Astrocyte (in vitro differentiated cells and primary cell): ENCODE measurements around the gene ERBIN. TPM values are rescaled to one million over a fixed set of nuclear protein-coding genes. Genes with fewer than 3 reads are reported as not detected.
"Not testable (repeated sequence)": the region's sequence is repeated elsewhere in the genome, so short reads cannot be mapped to it uniquely, and the experiment has no call there.

ENCODE experiments used
- DNase-seq: peaks from one replicate; pipeline ENCODE4 v3.0.0-alpha.2; 2010; ENCODE audit warnings: low read depth
- FAIRE-seq: peaks from 2 replicates; lab custom pipeline; 2011; peaks lifted over from hg19 to GRCh38; lab: Jason Lieb, UNC
- H2AFZ ChIP-seq: 2 replicates; pipeline ENCODE4 v1.6.0; 2012; ENCODE audit warnings: low read depth, low read length, inconsistent platforms
- H3K27ac ChIP-seq: 2 replicates; pipeline ENCODE4 v1.5.1; 2011; ENCODE audit warnings: low read depth, low read length, inconsistent platforms
- H3K27me3 ChIP-seq: 2 replicates; pipeline ENCODE4 v1.6.0; 2011; ENCODE audit warnings: low read length, inconsistent platforms; ENCODE audit not compliant: insufficient read depth
- H3K36me3 ChIP-seq: 2 replicates; pipeline ENCODE4 v1.5.1; 2011; ENCODE audit warnings: low read length, inconsistent platforms; ENCODE audit not compliant: insufficient read depth
- H3K4me1 ChIP-seq: 2 replicates; pipeline ENCODE4 v1.5.1; 2011; ENCODE audit warnings: low read length, inconsistent platforms; ENCODE audit not compliant: insufficient read depth
- H3K4me2 ChIP-seq: 2 replicates; pipeline ENCODE4 v1.6.0; 2012; ENCODE audit warnings: low read length, inconsistent platforms
- H3K4me3 ChIP-seq: 2 replicates; pipeline ENCODE4 v1.5.1; 2011; ENCODE audit warnings: low read depth, mild to moderate bottlenecking, low read length, inconsistent platforms; ENCODE audit not compliant: insufficient read depth
- H3K79me2 ChIP-seq: 2 replicates; pipeline ENCODE4 v1.6.0; 2012; ENCODE audit warnings: mild to moderate bottlenecking, low read length, inconsistent platforms; ENCODE audit not compliant: insufficient read depth
- H3K9ac ChIP-seq: 2 replicates; pipeline ENCODE4 v1.6.0; 2012; ENCODE audit warnings: mild to moderate bottlenecking, low read length, inconsistent platforms
- H3K9me3 ChIP-seq: 2 replicates; pipeline ENCODE4 v1.5.1; 2012; ENCODE audit warnings: low read depth, mild to moderate bottlenecking, low read length, inconsistent platforms; ENCODE audit not compliant: insufficient read depth
- H4K20me1 ChIP-seq: 2 replicates; pipeline ENCODE4 v1.6.0; 2012; ENCODE audit warnings: low read length, inconsistent platforms; ENCODE audit not compliant: insufficient read depth
- H3K27ac Mint-ChIP-seq: one replicate; pipeline ENCODE4 v1.8.0; 2021; ENCODE audit warnings: mild to moderate bottlenecking, mixed read lengths; ENCODE audit not compliant: unreplicated experiment
- H3K27me3 Mint-ChIP-seq: one replicate; pipeline ENCODE4 v1.8.0; 2021; ENCODE audit warnings: low read depth, mixed read lengths; ENCODE audit not compliant: unreplicated experiment
- H3K36me3 Mint-ChIP-seq: one replicate; pipeline ENCODE4 v1.8.0; 2021; ENCODE audit warnings: low read depth, mixed read lengths; ENCODE audit not compliant: unreplicated experiment
- H3K4me1 Mint-ChIP-seq: one replicate; pipeline ENCODE4 v1.8.0; 2021; ENCODE audit warnings: low read depth, mixed read lengths; ENCODE audit not compliant: unreplicated experiment
- H3K4me3 Mint-ChIP-seq: one replicate; pipeline ENCODE4 v1.8.0; 2021; ENCODE audit warnings: mild to moderate bottlenecking, moderate library complexity, mixed read lengths; ENCODE audit not compliant: unreplicated experiment
- H3K9me3 Mint-ChIP-seq: one replicate; pipeline ENCODE4 v1.8.0; 2021; ENCODE audit warnings: mild to moderate bottlenecking, mixed read lengths; ENCODE audit not compliant: unreplicated experiment
- EZH2 ChIP-seq: IDR thresholded peaks from 2 replicates; pipeline ENCODE4 v1.6.1; 2012; ENCODE audit warnings: mild to moderate bottlenecking, low read length, inconsistent platforms; ENCODE audit not compliant: insufficient read depth
- total RNA-seq: library from RNA; stranded (reverse); gene quantifications from 2 replicates; pipeline ENCODE4 v1.2.1, GENCODE V29; 2021
- TF ChIP-seq, protein P1 (sequence below): IDR thresholded peaks from 2 replicates; pipeline ENCODE4 v1.5.1; 2011; ENCODE audit warnings: low read depth, mild to moderate bottlenecking, inconsistent platforms, low read length, moderate library complexity; ENCODE audit not compliant: insufficient read depth

ERBIN gene
- total RNA-seq, 1 donor from 2014 or later: 83.4 TPM

DNA sequence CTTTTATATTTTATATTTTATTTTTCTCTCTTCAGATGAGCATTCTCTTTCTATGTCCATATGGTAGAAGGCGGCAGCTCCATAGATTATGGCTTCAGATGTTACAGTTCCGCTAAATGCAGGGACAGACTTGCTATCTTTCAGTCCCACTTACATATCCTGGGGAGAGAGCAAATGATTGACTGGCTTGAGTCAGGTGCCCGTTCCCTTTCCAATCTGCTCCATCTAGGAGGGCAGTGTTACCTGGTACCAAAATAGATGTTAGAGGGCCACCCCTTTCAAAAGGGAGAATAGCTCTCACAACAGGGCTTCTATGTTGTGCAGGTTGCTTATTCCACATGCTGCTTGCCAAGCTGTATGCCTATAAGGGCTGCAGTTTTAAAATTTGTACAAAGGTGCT lies 45.3 kb downstream of the ERBIN start:
- Histone ChIP-seq H3K27ac (no peak overlapping the region), H3K4me1 (peaks cover 6% of the 10 kb centered on the region), H3K79me2 (peaks cover 98% of the 10 kb centered on the region), H3K4me2 (no peak overlapping the region), H3K27me3 (no peaks in the 10 kb centered on the region), H3K9ac (no peak overlapping the region), H3K9me3 (no peaks in the 10 kb centered on the region), H2AFZ (no peak overlapping the region), H3K4me3 (no peak overlapping the region), H3K36me3 (no peaks in the 10 kb centered on the region), H4K20me1 (peaks cover 88% of the 10 kb centered on the region)
- H3K27me3 Mint-ChIP-seq: no peaks in the 10 kb centered on the region
- peaks cover 19% of the 10 kb centered on the region for H3K4me1 Mint-ChIP-seq
- TF ChIP-seq, protein P1, sequence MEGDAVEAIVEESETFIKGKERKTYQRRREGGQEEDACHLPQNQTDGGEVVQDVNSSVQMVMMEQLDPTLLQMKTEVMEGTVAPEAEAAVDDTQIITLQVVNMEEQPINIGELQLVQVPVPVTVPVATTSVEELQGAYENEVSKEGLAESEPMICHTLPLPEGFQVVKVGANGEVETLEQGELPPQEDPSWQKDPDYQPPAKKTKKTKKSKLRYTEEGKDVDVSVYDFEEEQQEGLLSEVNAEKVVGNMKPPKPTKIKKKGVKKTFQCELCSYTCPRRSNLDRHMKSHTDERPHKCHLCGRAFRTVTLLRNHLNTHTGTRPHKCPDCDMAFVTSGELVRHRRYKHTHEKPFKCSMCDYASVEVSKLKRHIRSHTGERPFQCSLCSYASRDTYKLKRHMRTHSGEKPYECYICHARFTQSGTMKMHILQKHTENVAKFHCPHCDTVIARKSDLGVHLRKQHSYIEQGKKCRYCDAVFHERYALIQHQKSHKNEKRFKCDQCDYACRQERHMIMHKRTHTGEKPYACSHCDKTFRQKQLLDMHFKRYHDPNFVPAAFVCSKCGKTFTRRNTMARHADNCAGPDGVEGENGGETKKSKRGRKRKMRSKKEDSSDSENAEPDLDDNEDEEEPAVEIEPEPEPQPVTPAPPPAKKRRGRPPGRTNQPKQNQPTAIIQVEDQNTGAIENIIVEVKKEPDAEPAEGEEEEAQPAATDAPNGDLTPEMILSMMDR: no peak
- no peak for TF ChIP-seq EZH2
- DNase-seq (no peak), FAIRE-seq (no peak)
- no peaks in the 10 kb centered on the region for H3K9me3 Mint-ChIP-seq
- H3K27ac Mint-ChIP-seq: no peak overlapping the region
- no peak overlapping the region for H3K4me3 Mint-ChIP-seq
- peaks cover 1% of the 10 kb centered on the region for H3K36me3 Mint-ChIP-seq

- not testable (repeated sequence) for H3K4me3 ChIP-seq, H3K36me3 ChIP-seq, FAIRE-seq, H3K4me1 ChIP-seq, H3K4me2 ChIP-seq, H3K9me3 Mint-ChIP-seq, H3K36me3 Mint-ChIP-seq, H3K27me3 Mint-ChIP-seq, H3K27ac Mint-ChIP-seq, H3K4me3 Mint-ChIP-seq, H3K27ac ChIP-seq, H3K27me3 ChIP-seq, H3K9me3 ChIP-seq, H3K9ac ChIP-seq, H2AFZ ChIP-seq, DNase-seq
- H3K79me2 ChIP-seq: peaks cover 87% of the 10 kb centered on the region
- peaks cover 81% of the 10 kb centered on the region for H4K20me1 ChIP-seq
- H3K4me1 Mint-ChIP-seq: peaks cover 17% of the 10 kb centered on the region
Observed at GRCh38 chr5:65972896-65973295, 46.5 kb downstream of the ERBIN start.

DNA sequence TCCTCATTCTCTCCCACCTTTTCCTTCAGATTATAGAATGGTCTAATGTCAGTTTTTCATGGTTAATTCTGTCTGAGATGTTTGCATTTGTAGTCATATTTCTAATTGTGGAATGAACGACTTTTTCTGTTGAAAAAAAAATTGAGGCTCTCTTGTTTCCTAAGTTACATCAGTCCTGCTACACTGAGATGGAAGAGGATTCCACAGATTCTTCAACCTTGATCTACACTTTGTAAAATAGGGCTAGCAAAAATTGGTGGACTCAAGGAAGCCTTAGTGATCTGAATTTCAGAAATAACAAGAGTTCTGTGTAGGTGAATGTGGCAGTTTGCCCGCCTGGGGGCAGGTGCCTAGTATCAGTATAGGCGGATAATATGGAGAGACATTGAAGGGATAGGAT lies 51.9 kb downstream of the ERBIN start:
- peaks cover 12% of the 10 kb centered on the region for H3K4me1 Mint-ChIP-seq
- peaks cover 5% of the 10 kb centered on the region for H3K36me3 Mint-ChIP-seq
- no peak overlapping the region for H3K4me3 Mint-ChIP-seq
- no peak for DNase-seq
- peaks cover 89% of the 10 kb centered on the region for H3K79me2 ChIP-seq
- H3K27ac Mint-ChIP-seq: no peak overlapping the region
- H3K4me1 ChIP-seq: no peaks in the 10 kb centered on the region
- H3K27me3 Mint-ChIP-seq: no peaks in the 10 kb centered on the region
- H3K9ac ChIP-seq: no peak overlapping the region
- no peaks in the 10 kb centered on the region for H3K27me3 ChIP-seq
- TF ChIP-seq, protein P1: no peak
- TF ChIP-seq EZH2: no peak
- no peak overlapping the region for H3K27ac ChIP-seq
- H3K9me3 Mint-ChIP-seq: no peaks in the 10 kb centered on the region
- no peak overlapping the region for H2AFZ ChIP-seq
- H3K4me2 ChIP-seq: no peak overlapping the region
- H3K9me3 ChIP-seq: no peaks in the 10 kb centered on the region
- no peaks in the 10 kb centered on the region for H3K36me3 ChIP-seq
- FAIRE-seq: no peak
- peaks cover 68% of the 10 kb centered on the region for H4K20me1 ChIP-seq
- no peak overlapping the region for H3K4me3 ChIP-seq
